ENCODE measurements around the gene SLC13A5. TPM values are rescaled to one million over a fixed set of nuclear protein-coding genes. Genes with fewer than 3 reads are reported as not detected.

SLC13A5 gene
- total RNA-seq, 4 donors from 2014 or later: not detected

DNA sequence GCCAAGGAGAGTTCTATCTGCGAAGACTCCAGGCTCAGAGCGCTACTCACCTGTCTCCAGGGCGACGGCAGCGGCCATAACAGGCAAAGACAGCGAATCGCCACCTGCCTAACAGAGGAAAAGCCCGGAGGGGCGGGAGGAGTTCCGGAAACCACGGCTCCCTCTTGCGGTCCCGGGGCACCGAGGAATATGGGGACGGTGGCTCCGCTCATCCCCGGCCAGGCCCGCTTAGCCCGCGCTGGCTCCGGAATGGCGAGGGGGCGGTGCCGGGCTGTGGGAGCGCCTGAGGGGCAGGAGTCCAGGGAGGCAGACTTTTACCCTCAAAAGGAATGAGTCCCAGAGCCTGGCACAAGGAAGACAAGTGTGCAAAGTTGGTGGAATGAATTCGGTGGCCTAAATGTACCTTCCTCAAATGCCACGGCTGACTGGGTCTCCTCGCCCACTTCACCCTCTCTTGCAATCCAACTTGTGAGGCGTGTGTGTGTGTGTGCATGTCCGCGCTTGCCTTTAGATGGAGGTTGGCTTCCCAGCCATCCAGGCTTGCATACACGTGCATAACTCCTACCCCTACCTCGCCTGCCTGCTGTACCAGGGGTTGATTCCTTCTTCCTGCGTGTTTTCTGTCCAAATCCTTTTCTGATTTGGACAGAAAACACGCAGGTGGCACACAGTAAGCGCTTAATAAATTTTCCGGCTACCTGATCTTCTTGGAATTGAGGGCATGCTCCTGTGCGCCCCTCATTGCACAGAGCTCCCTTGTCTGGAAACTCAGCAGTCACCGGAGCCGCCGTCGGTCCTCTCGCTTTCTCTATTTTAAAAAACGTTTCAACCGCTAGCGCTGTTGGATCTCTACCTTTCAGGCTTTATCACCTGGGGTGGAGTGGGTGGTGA, 58.1 kb downstream of the SLC13A5 start:
- no peak for TF ChIP-seq POLR2AphosphoS5 (IDR thresholded peaks at IDR 0.05)
- TF ChIP-seq, protein P1, sequence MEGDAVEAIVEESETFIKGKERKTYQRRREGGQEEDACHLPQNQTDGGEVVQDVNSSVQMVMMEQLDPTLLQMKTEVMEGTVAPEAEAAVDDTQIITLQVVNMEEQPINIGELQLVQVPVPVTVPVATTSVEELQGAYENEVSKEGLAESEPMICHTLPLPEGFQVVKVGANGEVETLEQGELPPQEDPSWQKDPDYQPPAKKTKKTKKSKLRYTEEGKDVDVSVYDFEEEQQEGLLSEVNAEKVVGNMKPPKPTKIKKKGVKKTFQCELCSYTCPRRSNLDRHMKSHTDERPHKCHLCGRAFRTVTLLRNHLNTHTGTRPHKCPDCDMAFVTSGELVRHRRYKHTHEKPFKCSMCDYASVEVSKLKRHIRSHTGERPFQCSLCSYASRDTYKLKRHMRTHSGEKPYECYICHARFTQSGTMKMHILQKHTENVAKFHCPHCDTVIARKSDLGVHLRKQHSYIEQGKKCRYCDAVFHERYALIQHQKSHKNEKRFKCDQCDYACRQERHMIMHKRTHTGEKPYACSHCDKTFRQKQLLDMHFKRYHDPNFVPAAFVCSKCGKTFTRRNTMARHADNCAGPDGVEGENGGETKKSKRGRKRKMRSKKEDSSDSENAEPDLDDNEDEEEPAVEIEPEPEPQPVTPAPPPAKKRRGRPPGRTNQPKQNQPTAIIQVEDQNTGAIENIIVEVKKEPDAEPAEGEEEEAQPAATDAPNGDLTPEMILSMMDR (IDR thresholded peaks at IDR 0.05): peak in 1 of 5 experiments; percentile 13
- no peak for TF ChIP-seq EP300 (IDR thresholded peaks at IDR 0.05; ENCODE audit: low read depth)
- TF ChIP-seq POLR2A (IDR thresholded peaks at IDR 0.05): no peak
- intact Hi-C loops (cut with DNase I; ENCODE audit: low total_unique reads) (no loop called here), in situ Hi-C loops (cut with MboI; ENCODE audit: low pct_ligation_motif_present in 1 of 4, low pct_unique_long_range_greater_than_20kb in 1 of 4, low sequenced_read_pairs in 3 of 4) (loop anchor here in 1 of 4 donors (25.0 kb wide), 1 partner anchor 357 kb away; the partner anchor contains the start of genes BCL6B and RNASEK)
- H3K27ac ChIP-seq: no peak overlapping the region
- H3K4me1 ChIP-seq: peaks cover 11 to 43% (median 27%) of the 10 kb centered on the region in 4 donors
- no peaks in the 10 kb centered on the region for H3K36me3 ChIP-seq
- DNase-seq: peak; percentile 58
- H3K4me3 ChIP-seq: no peak overlapping the region
- WGBS, 2 donors (ENCODE audit: low coverage in 1 of 2): 47 to 58% methylated on average over 6 to 46 of the region's 46 CpGs
- H3K27me3 ChIP-seq: peaks cover 49% of the 10 kb centered on the region
- no peaks in the 10 kb centered on the region for H3K9me3 ChIP-seq

DNA sequence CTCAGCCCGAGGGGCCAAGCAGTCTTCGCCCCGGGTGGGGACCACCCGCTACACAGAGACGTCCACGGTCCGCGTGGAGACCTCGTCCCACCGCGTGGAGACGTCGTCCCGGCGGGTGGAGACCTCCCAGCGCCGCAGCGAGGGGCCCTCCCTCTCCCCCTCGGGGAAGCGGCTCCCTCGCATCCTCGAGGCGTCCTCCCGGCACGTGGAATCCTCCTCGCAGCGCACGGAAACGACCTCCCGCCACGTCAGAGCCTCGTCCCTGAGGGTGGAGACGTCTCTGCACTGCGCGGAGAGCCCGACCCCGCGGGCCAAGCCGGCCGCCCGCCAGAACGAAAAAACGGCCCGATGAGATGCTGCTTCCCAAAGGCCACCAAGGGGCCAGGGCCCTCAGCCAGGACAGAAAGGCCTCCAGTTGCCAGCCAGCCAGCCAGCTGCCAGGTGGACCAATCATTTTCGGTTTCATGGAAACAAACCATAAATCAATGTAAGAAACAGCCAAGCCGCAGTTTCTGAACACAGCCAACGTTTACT, 61.2 kb downstream of the SLC13A5 start:
- in situ Hi-C loops (cut with MboI; ENCODE audit: low pct_ligation_motif_present in 1 of 4, low pct_unique_long_range_greater_than_20kb in 1 of 4, low sequenced_read_pairs in 3 of 4): loop anchor here in 1 of 4 donors (25.0 kb wide), 1 partner anchor 360 kb away; the partner anchor contains the start of genes BCL6B and RNASEK
- TF ChIP-seq, protein P1 (IDR thresholded peaks at IDR 0.05): peak in 1 of 5 experiments; percentile 23
- TF ChIP-seq EP300 (IDR thresholded peaks at IDR 0.05; ENCODE audit: low read depth) (no peak), POLR2AphosphoS5 (IDR thresholded peaks at IDR 0.05) (peak in 2 of 3 donors; percentile 38 to 63), POLR2A (IDR thresholded peaks at IDR 0.05) (no peak)
- peaks cover 13 to 50% (median 28%) of the 10 kb centered on the region in 4 donors for H3K4me1 ChIP-seq
- H3K36me3 ChIP-seq: no peaks in the 10 kb centered on the region
- peaks cover 27% of the 10 kb centered on the region for H3K27me3 ChIP-seq
- intact Hi-C loops (cut with DNase I; ENCODE audit: low total_unique reads): no loop called here
- no peaks in the 10 kb centered on the region for H3K9me3 ChIP-seq
- H3K27ac ChIP-seq: peak overlapping the region; percentile 94 to 97 (median 96)
- DNase-seq: peak; percentile 61
- peak overlapping the region; percentile 4 to 90 (median 80) for H3K4me3 ChIP-seq
- 4% methylated on average over 28 of the region's 47 CpGs; no CpG with 5 or more reads in 1 of the 2 donors for WGBS, 2 donors (ENCODE audit: low coverage in 1 of 2)

DNA sequence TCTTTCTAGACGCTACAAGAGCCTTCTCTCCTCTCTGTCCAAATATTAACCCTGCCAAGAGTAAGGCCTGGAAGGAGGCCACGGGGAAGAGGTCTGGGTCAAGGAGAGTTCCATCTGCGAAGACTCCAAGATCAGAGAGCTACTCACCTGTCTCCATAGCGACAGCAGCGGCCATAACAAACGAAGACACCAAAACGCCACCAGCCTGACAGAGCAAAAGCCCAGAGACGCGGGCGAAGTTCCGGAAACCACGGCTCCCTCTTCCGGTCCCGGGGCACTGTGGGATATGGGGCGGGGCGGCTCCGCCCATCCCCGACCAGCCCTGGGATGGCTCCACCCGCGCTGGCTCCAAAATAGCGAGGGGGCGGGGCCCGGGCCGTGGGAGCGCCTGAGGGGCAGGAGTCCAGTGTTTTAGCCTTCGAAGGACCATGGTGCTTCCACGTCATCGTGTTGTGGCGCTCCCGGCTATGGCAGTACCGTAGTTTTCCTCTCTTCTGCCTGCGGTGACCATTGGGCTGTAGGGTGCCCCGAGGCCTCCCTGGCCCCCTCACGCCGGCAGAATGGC, 61.7 kb downstream of the SLC13A5 start, which contains the start of the genes C17orf100 and MED31:
TSS of gene C17orf100 (plus strand) at position 409 of the 565 bp plus-strand sequence. CDS start at position 561, 152 bp downstream.
TSS of gene MED31 (minus strand) at position 252 of the 565 bp plus-strand sequence. CDS start at position 175, 77 bp downstream.
- in situ Hi-C loops (cut with MboI; ENCODE audit: low pct_ligation_motif_present in 1 of 4, low pct_unique_long_range_greater_than_20kb in 1 of 4, low sequenced_read_pairs in 3 of 4): loop anchor here in 1 of 4 donors (25.0 kb wide), 1 partner anchor 361 kb away; the partner anchor contains the start of genes BCL6B and RNASEK
- DNase-seq: peak; percentile 98
- Histone ChIP-seq H3K9me3 (no peaks in the 10 kb centered on the region), H3K4me1 (peaks cover 13 to 48% (median 28%) of the 10 kb centered on the region in 4 donors), H3K27ac (peak within 1 kb of the TSS; percentile 94 to 97 (median 96)), H3K27me3 (peaks cover 24% of the 10 kb centered on the region), H3K36me3 (no peaks in the 10 kb centered on the region), H3K4me3 (peak within 1 kb of the TSS; percentile 63 to 90 (median 80))
- WGBS, 2 donors (ENCODE audit: low coverage in 1 of 2): 0 to 3% methylated on average over 2 to 34 of the region's 35 CpGs
- TF ChIP-seq POLR2AphosphoS5 (IDR thresholded peaks at IDR 0.05) (peak; percentile 87 to 94 (median 89)), POLR2A (IDR thresholded peaks at IDR 0.05) (peak; percentile 82), EP300 (IDR thresholded peaks at IDR 0.05; ENCODE audit: low read depth) (no peak)
- TF ChIP-seq, protein P1 (IDR thresholded peaks at IDR 0.05): no peak
- intact Hi-C loops (cut with DNase I; ENCODE audit: low total_unique reads): no loop called here

All from transverse colon (tissue), 4 donors.